Activated naive CD4-positive, alpha-beta T cell treated with Interleukin-2 at 50 U/mL for 16 hours (primary cell): Measurements from ENCODE around the gene ACOT11.

Experiments used
- DNase-seq: peaks from one replicate; pipeline ENCODE4 v3.0.0-alpha.2; 2020

The ACOT11 gene

GRCh38 chr1:54566438-54567141 lies 18.6 kb downstream of the ACOT11 start:
- no peak for DNase-seq

GRCh38 chr1:54567961-54568360 lies 19.9 kb downstream of the ACOT11 start:
- DNase-seq: no peak

- DNase-seq: no peak
Observed at GRCh38 chr1:54569339-54569738, 21.3 kb downstream of the ACOT11 start.

GRCh38 chr1:54570161-54570560 lies 22.1 kb downstream of the ACOT11 start:
- no peak for DNase-seq

- no peak for DNase-seq
Observed at GRCh38 chr1:54571326-54571725, 23.3 kb downstream of the ACOT11 start.

- no peak for DNase-seq
Observed at GRCh38 chr1:54571803-54572541, 23.9 kb downstream of the ACOT11 start.

GRCh38 chr1:54572542-54572850 lies 24.5 kb downstream of the ACOT11 start:
- DNase-seq: no peak

GRCh38 chr1:54574158-54574778 lies 26.2 kb downstream of the ACOT11 start:
- no peak for DNase-seq

- no peak for DNase-seq
Observed at GRCh38 chr1:54575161-54575560, 27.1 kb downstream of the ACOT11 start.

- no peak for DNase-seq
Observed at GRCh38 chr1:54575605-54576290, 27.7 kb downstream of the ACOT11 start.

GRCh38 chr1:54577612-54578011 lies 29.6 kb downstream of the ACOT11 start:
- no peak for DNase-seq

GRCh38 chr1:54579337-54579781 lies 31.3 kb downstream of the ACOT11 start:
- DNase-seq: no peak

GRCh38 chr1:54580856-54581550 lies 33.0 kb downstream of the ACOT11 start:
- no peak for DNase-seq

- DNase-seq: no peak
Observed at GRCh38 chr1:54581621-54582035, 33.6 kb downstream of the ACOT11 start.

GRCh38 chr1:54582566-54583306 lies 34.7 kb downstream of the ACOT11 start:
- no peak for DNase-seq

- DNase-seq: no peak
Observed at GRCh38 chr1:54583307-54583686, 35.3 kb downstream of the ACOT11 start.

GRCh38 chr1:54583871-54584270 lies 35.8 kb downstream of the ACOT11 start:
- no peak for DNase-seq

GRCh38 chr1:54584575-54584974 lies 36.5 kb downstream of the ACOT11 start:
- no peak for DNase-seq

- DNase-seq: no peak
Observed at GRCh38 chr1:54585181-54586066, 37.4 kb downstream of the ACOT11 start.

GRCh38 chr1:54588377-54588776 lies 40.3 kb downstream of the ACOT11 start:
- DNase-seq: no peak

- no peak for DNase-seq
Observed at GRCh38 chr1:54591127-54591756, 43.2 kb downstream of the ACOT11 start.
